Vagina (tissue), 2 donors: ENCODE results near the gene MED8.

Experiments
- POLR2A ChIP-seq, 2 donors: fragments of 450-650 bp; IDR thresholded peaks; one replicate each; pipeline ENCODE4 v1.6.1; 2017; ENCODE audit warnings: antibody characterized with exemption in 2 of 2, mild to moderate bottlenecking in 2 of 2, moderate library complexity in 2 of 2
- POLR2AphosphoS5 ChIP-seq, 2 donors: sonication (generic); formaldehyde crosslinking; IDR thresholded peaks; one replicate each; pipeline ENCODE4 v1.9.0; 2017; ENCODE audit warnings: antibody characterized with exemption in 2 of 2, mild to moderate bottlenecking in 2 of 2, low read depth in 1 of 2; ENCODE audit not compliant: insufficient read depth in 1 of 2
- TF ChIP-seq, protein P1 (sequence below), 3 experiments: fragments of 450-650 bp in 2 of 3; fragments of 200-600 bp in 1 of 3; sonication (generic) in 1 of 3; IDR thresholded peaks; one replicate each; pipeline ENCODE4 v1.5.1; 2017 to 2019; ENCODE audit warnings: antibody characterized with exemption in 3 of 3, mild to moderate bottlenecking in 2 of 3, moderate library complexity in 2 of 3

DNA sequence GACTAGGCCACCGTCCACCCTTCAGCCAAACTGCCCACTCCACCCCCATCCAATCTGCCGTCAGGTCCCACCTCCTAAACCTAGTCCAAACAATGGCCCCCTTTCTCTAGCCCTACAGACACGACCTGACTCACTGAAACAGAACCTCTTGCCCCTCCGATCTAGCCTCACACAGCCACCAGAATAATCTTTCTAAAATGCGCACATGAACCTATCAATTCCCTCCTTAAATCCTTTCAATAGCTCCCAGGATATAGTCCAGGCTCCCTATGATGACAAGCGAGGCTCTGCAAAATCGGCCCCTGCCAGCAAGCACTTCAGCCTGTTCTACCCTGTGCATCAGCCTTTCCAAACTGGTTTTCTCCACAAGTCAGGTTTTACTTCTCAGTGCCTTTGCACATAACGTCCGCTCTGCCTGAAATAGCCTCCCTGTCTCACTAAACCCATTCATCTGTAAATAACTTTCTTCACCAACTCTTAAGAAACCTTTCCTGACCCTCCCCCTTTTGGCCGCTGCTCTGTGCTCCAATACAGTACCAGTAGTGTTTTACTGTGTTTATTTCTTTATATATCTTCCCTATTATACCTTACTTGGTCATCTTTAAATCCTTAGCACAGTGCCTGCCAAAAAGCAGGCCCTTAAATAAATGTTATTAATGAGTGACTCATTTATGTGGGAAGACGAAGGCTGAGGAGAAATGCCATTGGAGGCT, 39.9 kb downstream of the MED8 start:
- TF ChIP-seq, protein P1, sequence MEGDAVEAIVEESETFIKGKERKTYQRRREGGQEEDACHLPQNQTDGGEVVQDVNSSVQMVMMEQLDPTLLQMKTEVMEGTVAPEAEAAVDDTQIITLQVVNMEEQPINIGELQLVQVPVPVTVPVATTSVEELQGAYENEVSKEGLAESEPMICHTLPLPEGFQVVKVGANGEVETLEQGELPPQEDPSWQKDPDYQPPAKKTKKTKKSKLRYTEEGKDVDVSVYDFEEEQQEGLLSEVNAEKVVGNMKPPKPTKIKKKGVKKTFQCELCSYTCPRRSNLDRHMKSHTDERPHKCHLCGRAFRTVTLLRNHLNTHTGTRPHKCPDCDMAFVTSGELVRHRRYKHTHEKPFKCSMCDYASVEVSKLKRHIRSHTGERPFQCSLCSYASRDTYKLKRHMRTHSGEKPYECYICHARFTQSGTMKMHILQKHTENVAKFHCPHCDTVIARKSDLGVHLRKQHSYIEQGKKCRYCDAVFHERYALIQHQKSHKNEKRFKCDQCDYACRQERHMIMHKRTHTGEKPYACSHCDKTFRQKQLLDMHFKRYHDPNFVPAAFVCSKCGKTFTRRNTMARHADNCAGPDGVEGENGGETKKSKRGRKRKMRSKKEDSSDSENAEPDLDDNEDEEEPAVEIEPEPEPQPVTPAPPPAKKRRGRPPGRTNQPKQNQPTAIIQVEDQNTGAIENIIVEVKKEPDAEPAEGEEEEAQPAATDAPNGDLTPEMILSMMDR (IDR thresholded peaks at IDR 0.05), result no peak
- TF ChIP-seq POLR2A (IDR thresholded peaks at IDR 0.05) (no peak), POLR2AphosphoS5 (IDR thresholded peaks at IDR 0.05; ENCODE audit: insufficient read depth in 1 of 2, low read depth in 1 of 2) (no peak)
